GM21723 (cell line): ENCODE measurements around the gene NPAS3.

ENCODE experiments used
- ATAC-seq: cut with Tn5 transposase; IDR thresholded peaks from one replicate; pipeline ENCODE4 v1.9.1; 2021; ENCODE audit warnings: mild to moderate bottlenecking, moderate library complexity; ENCODE audit not compliant: unreplicated experiment

Gene NPAS3

DNA sequence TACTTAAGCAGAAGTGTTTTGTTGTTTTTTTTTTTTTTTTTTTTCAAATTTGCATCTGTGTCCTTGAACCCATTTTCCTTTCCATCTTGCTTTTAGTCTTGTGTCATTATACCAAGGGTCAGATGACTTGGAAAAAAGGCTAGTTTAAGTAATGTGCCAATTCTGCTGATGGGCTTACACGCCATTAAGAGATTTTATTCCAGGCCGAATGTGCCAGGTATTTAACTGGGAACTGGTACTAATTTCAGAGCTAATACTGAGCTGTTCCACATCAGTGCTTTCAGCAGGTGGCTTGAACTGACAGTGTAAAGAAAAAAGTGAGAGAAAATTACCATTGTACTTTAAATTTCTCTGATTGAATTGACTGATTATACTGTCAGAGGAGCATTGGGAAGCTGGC is 224.9 kb downstream of the NPAS3 start:
- no peak for ATAC-seq

GRCh38 chr14:33165144-33165925 is 226.7 kb downstream of the NPAS3 start:
- ATAC-seq: no peak

GRCh38 chr14:33165926-33166289 is 227.2 kb downstream of the NPAS3 start:
- no peak for ATAC-seq

- no peak for ATAC-seq
These were observed 237.3 kb downstream of the NPAS3 start for GRCh38 chr14:33175951-33176350.

DNA sequence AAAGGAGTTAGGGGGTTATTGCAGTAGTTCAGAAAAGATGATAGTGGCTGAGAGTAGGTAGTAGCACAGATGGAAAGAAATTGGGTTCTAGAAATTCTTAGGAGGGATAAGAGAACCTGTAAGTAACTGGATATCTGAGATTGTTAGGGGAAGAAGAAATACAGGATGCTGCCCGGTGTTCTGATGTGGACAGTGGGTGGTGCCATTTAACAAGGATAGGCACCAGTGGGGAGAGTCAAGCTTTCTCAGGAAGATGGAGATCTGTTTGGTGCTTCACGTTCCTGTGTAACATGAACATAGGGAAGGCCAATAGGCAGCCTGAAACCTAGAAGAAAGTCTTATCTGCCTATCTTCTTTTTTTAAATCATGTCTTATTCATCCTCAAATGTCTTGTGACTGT is 245.9 kb downstream of the NPAS3 start:
- no peak for ATAC-seq

- no peak for ATAC-seq
These were observed 248.0 kb downstream of the NPAS3 start for GRCh38 chr14:33186656-33187055.

- ATAC-seq: no peak
These were observed 250.2 kb downstream of the NPAS3 start for GRCh38 chr14:33188880-33189279.

DNA sequence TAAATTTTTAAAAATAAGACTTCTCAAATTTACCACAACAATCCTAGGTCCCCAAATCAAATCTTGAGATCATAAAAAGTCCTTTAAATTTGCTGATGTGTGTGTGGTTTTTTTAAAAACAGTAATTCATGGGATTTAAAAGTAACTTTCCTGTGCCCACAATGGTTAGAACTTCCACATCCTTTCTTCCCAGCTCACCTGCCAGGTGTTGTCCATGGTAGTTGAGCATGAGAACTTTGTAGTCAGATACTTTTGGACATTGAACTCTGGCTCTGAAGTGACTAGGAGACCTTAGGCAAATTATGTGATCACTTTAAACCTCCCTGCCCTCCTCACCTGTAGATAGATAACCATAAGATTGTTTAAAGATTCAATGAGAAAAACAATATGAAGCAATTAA is 253.2 kb downstream of the NPAS3 start:
- ATAC-seq: no peak

DNA sequence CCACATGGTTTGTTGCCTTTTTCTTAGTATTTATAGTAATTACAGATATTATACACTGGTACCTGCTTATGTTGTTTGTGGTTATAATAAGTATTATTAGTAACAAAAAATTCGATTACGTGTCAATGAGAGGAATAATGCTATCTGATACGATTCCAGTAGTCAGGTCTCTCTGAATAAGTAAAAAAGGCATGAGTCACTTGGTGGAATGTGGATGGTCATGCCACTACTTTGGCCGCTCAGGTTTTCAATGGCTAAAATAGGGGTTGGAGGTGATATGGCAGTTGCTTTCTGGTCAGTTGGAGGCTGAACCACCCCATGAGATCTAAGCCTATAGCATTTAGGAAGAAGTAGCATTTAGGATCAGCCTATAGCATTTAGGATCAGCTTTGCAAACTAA is 255.9 kb downstream of the NPAS3 start:
- ATAC-seq: no peak

GRCh38 chr14:33198684-33199083 is 260.0 kb downstream of the NPAS3 start:
- ATAC-seq: no peak

DNA sequence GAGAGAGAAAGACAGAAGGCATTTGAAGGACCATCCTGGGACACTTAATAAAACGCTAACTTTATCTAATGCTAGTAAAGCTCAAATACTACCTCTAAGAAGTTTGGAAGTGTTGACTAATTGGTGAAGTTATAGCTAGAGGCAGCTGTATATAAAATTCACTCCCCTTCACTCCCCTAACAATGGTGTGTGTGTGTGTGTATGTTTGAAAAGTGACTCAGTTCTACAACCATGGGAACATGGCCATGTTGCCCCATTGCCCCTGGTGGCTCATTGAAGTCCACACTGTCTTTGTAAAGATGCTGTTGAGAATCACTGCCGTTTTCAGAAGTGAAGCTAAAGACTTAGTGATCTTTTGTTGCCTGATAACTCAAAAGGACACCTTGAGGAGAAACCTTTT is 262.4 kb downstream of the NPAS3 start:
- no peak for ATAC-seq

- no peak for ATAC-seq
These were observed 268.3 kb downstream of the NPAS3 start for GRCh38 chr14:33206981-33207380.

DNA sequence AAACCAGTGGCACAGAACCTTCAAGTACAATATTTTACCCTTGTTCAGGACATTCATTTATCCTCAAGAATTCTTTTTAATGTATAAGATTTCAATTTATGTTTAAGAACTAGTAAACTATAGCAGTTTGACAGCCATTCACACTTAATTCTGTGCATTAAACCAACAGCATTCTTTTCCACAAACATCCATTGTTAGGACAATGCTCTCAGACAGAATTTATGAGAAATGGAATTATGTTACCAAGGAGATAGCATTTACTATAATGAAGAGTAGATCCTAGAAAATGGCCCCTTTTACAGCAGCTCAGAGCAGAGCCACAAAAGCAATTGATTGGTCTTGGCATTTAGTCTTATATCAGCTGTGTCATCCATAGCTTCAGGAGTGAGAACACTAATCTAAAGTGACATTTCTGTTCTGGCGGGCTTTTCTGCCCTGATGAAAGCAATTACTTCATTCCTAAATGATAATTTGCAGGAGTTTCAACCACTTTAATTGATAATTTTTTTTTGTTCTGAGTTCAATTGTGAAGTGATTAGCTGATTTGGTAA is 268.9 kb downstream of the NPAS3 start:
- no peak for ATAC-seq

GRCh38 chr14:33210311-33210710 is 271.6 kb downstream of the NPAS3 start:
- no peak for ATAC-seq

DNA sequence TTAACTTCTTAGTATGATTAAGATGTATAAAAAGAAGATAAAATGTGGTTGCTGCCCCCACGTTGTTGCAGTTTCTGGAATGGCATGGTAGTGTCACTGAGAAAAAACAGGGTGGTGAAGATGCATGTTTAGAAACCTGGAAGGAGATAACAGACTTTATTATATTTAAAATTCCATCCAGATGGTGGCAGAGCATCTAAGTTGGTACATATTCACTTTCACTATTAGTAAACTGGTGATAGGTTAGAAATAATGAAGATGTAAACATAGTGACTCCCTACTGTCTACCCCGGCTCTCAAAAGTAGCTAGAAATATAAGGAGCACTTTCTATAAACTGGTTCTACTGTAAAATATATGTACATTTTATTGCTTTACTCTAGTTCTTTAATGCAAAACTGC is 279.3 kb downstream of the NPAS3 start:
- no peak for ATAC-seq

- no peak for ATAC-seq
These were observed 281.3 kb downstream of the NPAS3 start for GRCh38 chr14:33219957-33220356.

DNA sequence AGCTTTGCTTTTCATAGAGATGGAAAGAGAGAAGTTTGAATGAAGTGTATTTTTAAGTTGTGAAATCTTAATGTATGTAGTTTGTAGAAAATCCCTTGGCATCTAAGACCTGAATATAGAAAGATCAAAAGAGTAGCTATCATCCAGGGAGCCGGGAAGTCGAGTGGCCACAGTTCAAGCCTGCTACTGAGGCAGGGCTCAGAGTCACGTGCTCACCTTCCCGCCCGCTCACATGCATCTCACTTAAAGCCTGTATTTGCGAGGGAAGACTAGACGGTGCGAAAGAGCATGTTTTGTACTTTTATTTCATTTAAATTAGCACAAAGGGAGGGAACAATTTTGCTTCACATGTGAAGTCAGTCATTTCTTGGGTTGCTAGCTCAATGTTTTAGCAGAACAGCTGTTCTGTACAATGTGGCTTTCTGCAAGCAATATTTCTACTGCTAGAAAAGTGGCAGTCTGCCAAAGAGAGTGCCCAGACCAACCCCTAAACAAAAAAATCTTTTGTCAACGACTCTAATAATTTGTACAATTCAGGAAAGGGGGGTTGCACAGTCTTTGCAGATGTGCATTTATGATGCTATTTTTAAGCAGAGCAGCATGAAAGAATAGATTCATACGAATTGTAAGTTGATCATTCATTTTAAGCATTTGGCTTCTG is 290.7 kb downstream of the NPAS3 start:
- no peak for ATAC-seq

- ATAC-seq: no peak
These were observed 291.3 kb downstream of the NPAS3 start for GRCh38 chr14:33230021-33230420.

GRCh38 chr14:33232031-33232430 is 293.4 kb downstream of the NPAS3 start:
- ATAC-seq: no peak

- no peak for ATAC-seq
These were observed 298.5 kb downstream of the NPAS3 start for GRCh38 chr14:33237115-33237740.

GRCh38 chr14:33239465-33239864 is 300.8 kb downstream of the NPAS3 start:
- no peak for ATAC-seq

DNA sequence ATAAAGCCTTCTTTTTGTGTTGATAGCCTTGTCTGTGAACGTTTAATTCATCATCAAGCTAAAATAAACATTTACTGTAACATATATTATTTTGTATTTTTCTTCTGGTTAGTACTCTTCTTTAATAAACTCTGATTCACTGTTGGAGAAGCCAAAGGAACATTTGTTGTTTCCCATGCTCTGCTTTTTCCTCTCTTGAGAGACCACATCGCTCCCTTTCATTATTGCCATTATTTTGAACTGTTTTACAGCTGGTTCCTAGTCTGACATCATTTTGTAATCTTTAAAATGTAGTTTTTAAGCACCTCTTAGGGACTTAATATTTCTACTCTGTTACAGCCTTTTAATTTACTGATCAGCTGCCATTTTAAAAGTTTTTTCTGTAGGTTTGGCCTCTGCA is 301.8 kb downstream of the NPAS3 start:
- no peak for ATAC-seq
